Liver (tissue), 3 donors: ENCODE results near the gene RARS1.

Experiments
- ATF3 ChIP-seq: IDR thresholded peaks from 2 replicates; pipeline ENCODE4 v1.6.1; 2016; ENCODE audit warnings: antibody characterized with exemption
- CTCF ChIP-seq: fragments of 150-350 bp; IDR thresholded peaks from 2 replicates; pipeline ENCODE4 v1.5.1; 2017; ENCODE audit warnings: improper control_type of control experiment, low read depth, low read length; ENCODE audit not compliant: missing input control
- EGR1 ChIP-seq, 2 donors: IDR thresholded peaks; 2 replicates each; pipeline ENCODE4 v1.6.1; 2016 to 2018; ENCODE audit warnings: antibody characterized with exemption in 2 of 2, low read depth in 2 of 2
- HNF4A ChIP-seq, 2 donors: conservative IDR thresholded peaks; 2 replicates each; pipeline ENCODE4 v1.6.1; 2016; ENCODE audit warnings: antibody characterized with exemption in 2 of 2, mild to moderate bottlenecking in 2 of 2
- JUND ChIP-seq, 2 donors: IDR thresholded peaks; 2 replicates each; pipeline ENCODE4 v1.6.1; 2016; ENCODE audit warnings: antibody characterized with exemption in 2 of 2
- RAD21 ChIP-seq, 2 donors: IDR thresholded peaks; 2 replicates each; pipeline ENCODE4 v1.6.1; 2016; ENCODE audit warnings: antibody characterized with exemption in 2 of 2, mild to moderate bottlenecking in 2 of 2
- YY1 ChIP-seq: IDR thresholded peaks from 2 replicates; pipeline ENCODE4 v1.6.1; 2016; ENCODE audit warnings: antibody characterized with exemption, mild to moderate bottlenecking
- ZBTB33 ChIP-seq: IDR thresholded peaks from 2 replicates; pipeline ENCODE4 v1.6.1; 2016; ENCODE audit warnings: antibody characterized with exemption
- donor health status: healthy.
- donor health status: healthy.

- TF ChIP-seq ATF3, result no peak
- no peak for TF ChIP-seq ZBTB33
- no peak for TF ChIP-seq CTCF
- no peak for TF ChIP-seq YY1
- no peak for TF ChIP-seq JUND (IDR thresholded peaks at IDR 0.05)
- no peak for TF ChIP-seq HNF4A (conservative IDR thresholded peaks at IDR 0.05)
- TF ChIP-seq EGR1 (IDR thresholded peaks at IDR 0.05; ENCODE audit: low read depth in 2 of 2), result no peak
- TF ChIP-seq RAD21 (IDR thresholded peaks at IDR 0.05), result no peak
Observed at GRCh38 chr5:168471785-168472184, 14.5 kb upstream of the RARS1 start.
